Muscle of arm (tissue), 12 donors: ENCODE measurements around the gene ZNF32. TPM values are rescaled to one million over a fixed set of nuclear protein-coding genes. Genes with fewer than 3 reads are reported as not detected.

Experiments
- DNase-seq: peaks from one replicate; pipeline ENCODE4 v3.0.0-alpha.2; 2013
- polyA plus RNA-seq, 12 donors: library from polyadenylated mRNA; unstranded; fragments of 120-200 nt; gene quantifications; one replicate each; pipeline ENCODE4 v1.2.1, GENCODE V29; 2013; ENCODE audit not compliant: insufficient read length in 12 of 12

The ZNF32 gene
- polyA plus RNA-seq, 12 donors: 20.5 to 66.8 (median 52.7) TPM; not detected in 1

- no peak for DNase-seq
These were observed 35.0 kb upstream of the ZNF32 start for GRCh38 chr10:43683451-43684291.

- DNase-seq: no peak
These were observed 34.3 kb upstream of the ZNF32 start for GRCh38 chr10:43682956-43683355.

DNA sequence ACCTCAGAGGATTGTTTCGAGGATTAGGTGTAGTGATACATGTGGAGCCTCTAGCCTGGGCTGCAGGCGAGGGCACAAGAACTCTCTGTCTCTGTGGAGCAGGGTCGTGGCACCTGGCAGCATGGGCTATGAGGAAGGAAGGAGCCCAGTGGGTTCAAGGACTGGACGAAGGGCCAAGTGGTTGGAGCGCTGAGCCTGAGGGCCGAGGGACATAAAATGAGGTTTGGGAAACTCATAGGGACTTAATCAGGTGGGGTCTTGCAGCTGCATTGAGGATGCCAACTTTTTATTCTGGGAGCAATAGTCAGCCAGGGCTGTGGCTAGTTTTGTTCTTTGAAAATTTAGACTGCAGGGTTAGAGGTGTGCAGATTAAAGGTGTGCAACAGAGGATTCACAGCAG lies 33.0 kb upstream of the ZNF32 start:
- no peak for DNase-seq

DNA sequence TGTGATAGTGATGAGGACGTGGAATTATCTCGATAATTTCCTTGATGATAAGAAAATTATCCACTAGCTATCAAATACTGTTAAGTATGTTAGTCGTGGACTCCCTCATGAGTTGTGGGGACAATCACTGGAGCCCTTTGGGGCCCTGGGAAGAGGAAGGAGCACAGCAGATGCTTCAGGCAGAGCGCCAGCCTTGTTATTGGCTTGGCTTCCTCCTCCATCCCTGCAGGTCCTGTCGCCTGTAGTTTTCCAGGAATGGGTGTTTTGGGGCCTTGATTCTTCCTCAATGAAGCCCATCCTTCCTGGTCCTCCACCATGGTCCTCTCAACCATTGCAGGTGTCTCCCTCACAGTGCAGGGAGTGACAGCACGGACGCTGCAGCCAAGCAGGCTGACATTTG lies 32.5 kb upstream of the ZNF32 start:
- no peak for DNase-seq

DNA sequence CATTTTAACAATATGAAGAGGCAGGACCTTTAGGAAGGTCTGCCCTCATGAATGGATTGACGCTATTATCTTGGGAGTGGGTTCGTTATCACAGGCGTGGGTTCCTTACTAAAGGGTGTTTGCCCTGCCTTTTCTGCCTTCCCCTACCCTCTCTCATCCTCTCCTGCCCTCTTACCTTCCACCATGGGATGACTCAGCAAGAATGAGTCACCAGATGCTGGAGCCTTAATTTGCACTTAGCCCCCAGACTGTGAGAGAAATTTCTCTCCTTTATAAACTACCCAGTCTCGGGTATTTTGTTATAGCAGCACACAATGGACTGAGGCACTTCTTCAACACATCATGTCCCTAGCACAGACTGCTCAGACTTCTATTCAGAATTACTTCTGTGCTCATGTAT lies 31.4 kb upstream of the ZNF32 start:
- DNase-seq: no peak

DNA sequence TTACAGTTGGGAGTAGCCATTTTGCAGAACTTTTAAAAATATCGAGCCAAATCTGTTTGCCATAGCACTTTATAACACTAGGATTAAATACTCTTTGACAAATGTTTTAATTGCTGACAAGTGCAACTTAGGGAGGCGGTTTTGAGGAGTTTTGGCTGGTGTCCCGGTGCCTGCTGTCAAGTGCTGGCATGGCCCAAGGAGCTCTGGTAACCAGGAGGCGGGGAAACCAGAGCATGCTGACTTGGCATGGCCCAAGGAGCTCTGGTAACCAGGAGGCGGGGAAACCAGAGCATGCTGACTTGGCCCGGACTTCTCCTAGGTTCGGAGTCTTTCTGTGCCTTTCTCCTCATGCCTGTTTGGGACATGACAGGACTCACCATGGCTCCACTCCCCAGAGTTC lies 30.8 kb upstream of the ZNF32 start:
- no peak for DNase-seq

- DNase-seq: no peak
These were observed 30.0 kb upstream of the ZNF32 start for GRCh38 chr10:43678654-43679053.

GRCh38 chr10:43676901-43677300 lies 28.2 kb upstream of the ZNF32 start:
- no peak for DNase-seq

DNA sequence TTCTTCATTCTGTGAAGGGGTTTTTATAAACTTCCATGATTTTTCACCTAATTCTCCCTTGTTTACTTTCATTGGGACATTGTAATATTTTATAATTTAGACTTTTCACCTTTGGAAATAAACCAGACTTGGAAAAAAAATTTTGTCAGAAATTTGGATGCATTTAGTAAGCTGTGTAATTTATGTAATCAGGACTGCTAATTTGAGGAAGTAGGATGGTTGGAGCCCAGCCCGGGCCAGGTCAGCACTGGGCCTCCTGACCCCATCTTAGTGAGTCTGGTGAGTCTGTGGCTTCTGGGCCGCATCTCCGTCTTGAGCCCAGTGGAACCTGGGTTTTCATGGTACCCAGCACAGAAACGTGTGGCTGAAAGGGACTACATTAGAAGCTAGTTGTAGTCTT lies 27.6 kb upstream of the ZNF32 start:
- no peak for DNase-seq

DNA sequence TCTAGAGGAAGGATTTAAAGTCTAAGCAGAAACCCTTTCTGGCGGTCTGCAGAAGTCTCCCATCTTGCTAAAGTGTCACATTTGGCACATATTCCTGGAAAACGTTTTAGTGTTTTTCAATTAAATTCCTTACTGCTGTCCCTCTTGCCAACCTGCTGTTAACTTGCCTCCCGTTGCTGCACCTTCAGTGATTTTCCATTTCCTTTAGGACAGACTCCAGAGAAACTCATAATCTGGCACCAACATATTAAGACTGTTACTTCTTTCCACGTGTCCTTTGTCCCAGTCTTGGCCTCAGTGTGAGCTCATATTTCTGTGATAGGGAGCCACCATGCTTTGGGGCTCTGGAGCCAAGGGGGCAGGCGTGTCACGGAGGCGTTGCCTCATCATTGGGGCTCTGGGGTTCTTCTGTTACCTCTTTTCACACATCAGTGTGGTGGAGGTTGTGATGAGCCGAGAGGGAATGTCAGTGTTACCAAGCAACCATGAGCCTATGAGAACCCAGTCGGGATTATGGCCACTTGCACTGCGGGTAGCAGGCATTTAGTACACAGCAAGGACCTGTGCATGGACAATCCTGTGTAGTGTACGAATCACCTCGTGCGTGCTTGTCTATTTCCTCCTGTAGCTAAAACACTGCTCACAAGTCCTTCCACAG lies 26.0 kb upstream of the ZNF32 start:
- DNase-seq: peak; percentile 55

DNA sequence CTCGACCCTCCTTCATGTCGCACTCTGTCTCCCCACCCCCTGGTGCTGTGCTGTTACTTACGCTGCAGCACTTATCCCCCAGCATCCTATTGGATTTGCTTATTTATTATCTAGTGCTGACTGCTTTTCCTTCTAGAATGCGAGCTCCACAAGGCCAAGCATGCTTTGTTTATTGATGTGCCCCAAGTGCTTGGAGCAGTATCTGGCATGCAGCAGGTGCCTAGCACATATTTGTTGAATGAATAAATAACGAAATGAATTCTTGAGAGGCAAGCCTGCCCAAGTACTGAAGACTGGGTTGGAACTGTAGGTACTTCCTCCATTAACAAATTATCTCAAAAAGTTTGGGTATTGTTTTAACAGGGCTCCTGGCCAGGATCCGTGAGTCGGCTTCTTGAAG lies 24.8 kb upstream of the ZNF32 start:
- DNase-seq: no peak

GRCh38 chr10:43671659-43672531 lies 23.2 kb upstream of the ZNF32 start:
- peak; percentile 81 for DNase-seq

DNA sequence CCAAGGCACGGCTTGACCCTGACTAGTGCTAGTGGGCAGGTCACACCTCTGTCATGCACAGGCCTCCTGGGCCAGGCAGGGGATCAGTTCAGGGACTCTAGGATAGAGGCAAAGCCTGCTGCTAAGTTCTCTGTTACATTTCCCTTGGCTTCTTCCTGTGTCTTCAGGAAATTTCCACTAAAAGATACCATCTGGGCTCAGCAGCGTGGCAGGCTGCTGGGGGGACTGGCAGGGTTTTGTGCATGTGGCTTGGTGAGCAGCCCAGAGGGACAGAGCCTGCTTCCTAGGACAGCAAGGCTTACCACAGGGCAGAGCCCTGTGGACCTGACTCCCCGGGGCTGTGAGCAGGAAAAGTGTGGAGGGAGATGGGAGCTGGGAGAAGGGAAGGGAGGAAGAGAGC lies 20.7 kb upstream of the ZNF32 start:
- no peak for DNase-seq

GRCh38 chr10:43667761-43668386 lies 19.2 kb upstream of the ZNF32 start:
- no peak for DNase-seq

DNA sequence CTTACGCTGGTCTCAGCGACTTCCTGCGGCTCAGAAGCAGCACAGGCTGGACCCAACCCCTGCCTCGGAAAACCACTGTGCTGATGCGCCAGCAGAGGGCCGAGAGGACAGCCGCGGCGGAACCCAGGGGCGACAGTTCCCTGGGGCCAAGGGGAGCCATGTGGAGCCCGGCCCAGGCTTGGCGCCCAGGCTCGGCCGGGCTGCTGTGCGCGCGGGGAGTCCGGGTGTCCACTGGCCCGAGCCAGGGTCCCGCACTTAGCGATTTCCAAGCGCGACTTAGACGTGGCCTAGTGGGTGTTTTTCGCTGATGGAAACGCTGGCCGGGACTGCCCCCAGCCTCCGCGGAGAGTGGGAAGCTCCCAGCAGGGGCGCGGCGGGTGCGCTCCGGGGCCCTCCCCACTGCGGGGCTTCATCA lies 18.6 kb upstream of the ZNF32 start:
- no peak for DNase-seq

GRCh38 chr10:43666552-43666951 lies 17.9 kb upstream of the ZNF32 start:
- DNase-seq: no peak

DNA sequence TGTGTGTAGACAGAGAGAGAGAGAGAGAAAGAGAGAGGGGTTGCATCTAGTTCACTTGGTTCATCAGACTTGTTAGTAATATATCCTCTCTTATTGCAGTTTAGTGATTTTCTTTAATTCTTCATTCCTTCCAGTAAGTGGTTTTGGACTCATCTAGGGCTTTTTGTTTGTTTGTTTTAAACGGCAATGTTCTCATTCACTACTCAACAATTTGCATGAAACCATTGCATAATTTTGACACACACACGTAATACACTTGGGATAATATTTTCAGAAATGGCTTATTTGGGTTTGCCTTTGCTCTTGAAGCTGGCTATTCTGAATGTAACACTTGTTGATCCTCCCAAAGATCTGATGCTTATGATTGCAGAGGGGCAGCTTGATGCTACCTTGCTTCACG lies 16.4 kb upstream of the ZNF32 start:
- no peak for DNase-seq

DNA sequence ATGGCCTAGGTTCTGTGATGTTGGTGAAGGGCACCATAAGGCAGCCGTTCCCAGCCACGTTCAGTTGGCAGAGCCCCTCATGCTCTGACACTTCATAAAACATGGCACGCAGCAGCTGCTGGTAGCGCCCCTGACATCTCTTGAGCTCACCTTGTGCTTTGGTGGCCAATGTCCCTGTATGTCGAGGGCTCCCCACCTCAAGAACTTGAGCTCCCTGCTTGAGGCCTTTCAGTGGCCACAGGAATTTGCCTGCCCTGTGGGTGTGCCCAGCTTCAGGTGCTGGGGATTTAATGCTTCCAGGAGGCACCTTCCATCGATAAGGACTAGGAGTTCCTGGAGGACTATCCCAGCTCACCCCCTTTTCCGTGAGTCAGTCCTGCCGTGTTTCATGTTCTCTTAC lies 9.5 kb upstream of the ZNF32 start:
- DNase-seq: no peak

GRCh38 chr10:43655311-43655710 lies 6.6 kb upstream of the ZNF32 start:
- DNase-seq: no peak

- no peak for DNase-seq
These were observed 5.1 kb upstream of the ZNF32 start for GRCh38 chr10:43653746-43654145.

DNA sequence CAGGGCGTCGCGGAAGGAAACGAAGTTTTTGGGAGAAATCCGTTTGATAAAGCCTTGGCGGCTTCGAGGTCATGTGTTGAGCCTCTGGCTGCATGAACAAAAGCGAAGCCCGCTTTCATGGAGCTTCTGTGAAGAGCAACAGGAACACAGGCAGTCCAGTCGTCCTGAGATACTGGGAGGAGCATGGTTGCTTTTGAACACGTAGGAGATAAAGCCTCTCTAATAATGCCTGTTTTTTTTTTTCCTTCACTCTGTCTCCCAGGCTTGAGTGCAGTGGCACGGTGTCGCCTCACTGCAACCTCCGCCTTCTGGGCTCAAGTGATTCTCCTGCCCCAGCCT lies 473 bp upstream of the ZNF32 start:
- DNase-seq: no peak

GRCh38 chr10:43648095-43648397 lies 635 bp downstream of the ZNF32 start:
- DNase-seq: no peak
